ENCODE results near the gene WDFY4.

GRCh38 chr10:48672596-48673265, 11.9 kb upstream of the WDFY4 start:
- TF ChIP-seq JUND (IDR thresholded peaks at IDR 0.05) = no peak
- TF ChIP-seq, protein P1, sequence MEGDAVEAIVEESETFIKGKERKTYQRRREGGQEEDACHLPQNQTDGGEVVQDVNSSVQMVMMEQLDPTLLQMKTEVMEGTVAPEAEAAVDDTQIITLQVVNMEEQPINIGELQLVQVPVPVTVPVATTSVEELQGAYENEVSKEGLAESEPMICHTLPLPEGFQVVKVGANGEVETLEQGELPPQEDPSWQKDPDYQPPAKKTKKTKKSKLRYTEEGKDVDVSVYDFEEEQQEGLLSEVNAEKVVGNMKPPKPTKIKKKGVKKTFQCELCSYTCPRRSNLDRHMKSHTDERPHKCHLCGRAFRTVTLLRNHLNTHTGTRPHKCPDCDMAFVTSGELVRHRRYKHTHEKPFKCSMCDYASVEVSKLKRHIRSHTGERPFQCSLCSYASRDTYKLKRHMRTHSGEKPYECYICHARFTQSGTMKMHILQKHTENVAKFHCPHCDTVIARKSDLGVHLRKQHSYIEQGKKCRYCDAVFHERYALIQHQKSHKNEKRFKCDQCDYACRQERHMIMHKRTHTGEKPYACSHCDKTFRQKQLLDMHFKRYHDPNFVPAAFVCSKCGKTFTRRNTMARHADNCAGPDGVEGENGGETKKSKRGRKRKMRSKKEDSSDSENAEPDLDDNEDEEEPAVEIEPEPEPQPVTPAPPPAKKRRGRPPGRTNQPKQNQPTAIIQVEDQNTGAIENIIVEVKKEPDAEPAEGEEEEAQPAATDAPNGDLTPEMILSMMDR (IDR thresholded peaks at IDR 0.05; ENCODE audit: low read depth, low read length, missing input control) = no peak
- no peak for TF ChIP-seq MAX (IDR thresholded peaks at IDR 0.05)
- no peak for TF ChIP-seq SP1 (IDR thresholded peaks at IDR 0.05)
- no peak for TF ChIP-seq RAD21 (IDR thresholded peaks at IDR 0.05)

Data from liver (tissue), 3 donors.